Choroid plexus epithelial cell (primary cell): ENCODE measurements around the gene FRMD4A.

Experiments
- DNase-seq: peaks from one replicate; pipeline ENCODE4 v3.0.0-alpha.2; 2010; ENCODE audit warnings: low read depth
- H3K4me3 ChIP-seq: 2 replicates; pipeline ENCODE4 v1.5.1; 2011; ENCODE audit warnings: low read depth, mild to moderate bottlenecking, control low read depth, low read length, moderate library complexity
- CTCF ChIP-seq: conservative IDR thresholded peaks from 2 replicates; pipeline ENCODE4 v1.5.1; 2011; ENCODE audit warnings: low read depth, mild to moderate bottlenecking, control low read depth, inconsistent platforms, low read length, moderate library complexity

The FRMD4A gene

GRCh38 chr10:14120812-14121211, 209.9 kb downstream of the FRMD4A start:
- no peak overlapping the region for H3K4me3 ChIP-seq
- TF ChIP-seq CTCF: no peak
- DNase-seq: no peak

- H3K4me3 ChIP-seq: no peak overlapping the region
- no peak for DNase-seq
- TF ChIP-seq CTCF: no peak
Observed at GRCh38 chr10:14118953-14119352, 211.8 kb downstream of the FRMD4A start.

GRCh38 chr10:14116837-14117236, 213.9 kb downstream of the FRMD4A start:
- no peak overlapping the region for H3K4me3 ChIP-seq
- no peak for TF ChIP-seq CTCF
- DNase-seq: no peak

- H3K4me3 ChIP-seq: no peak overlapping the region
- no peak for DNase-seq
- TF ChIP-seq CTCF: no peak
Observed at GRCh38 chr10:14116021-14116420, 214.7 kb downstream of the FRMD4A start.

- no peak for DNase-seq
- no peak overlapping the region for H3K4me3 ChIP-seq
- no peak for TF ChIP-seq CTCF
Observed at GRCh38 chr10:14114791-14115190, 215.9 kb downstream of the FRMD4A start.

- H3K4me3 ChIP-seq: no peak overlapping the region
- TF ChIP-seq CTCF: no peak
- DNase-seq: no peak
Observed at GRCh38 chr10:14112056-14112455, 218.7 kb downstream of the FRMD4A start.

- TF ChIP-seq CTCF: no peak
- no peak for DNase-seq
- no peak overlapping the region for H3K4me3 ChIP-seq
Observed at GRCh38 chr10:14111208-14111607, 219.5 kb downstream of the FRMD4A start.
